Measurements from ENCODE around the gene NSMCE1. TPM values are rescaled to one million over a fixed set of nuclear protein-coding genes. Genes with fewer than 3 reads are reported as not detected.
A peak's percentile ranks its signal among the peaks of the same experiment; 100 is the strongest.

NSMCE1 gene
- total and polyA plus RNA-seq, 7 donors: 32.5 to 65.2 (median 51.0) TPM

GRCh38 chr16:27223226-27223610 lies 45.4 kb downstream of the NSMCE1 start:
- H3K9me3 ChIP-seq: no peaks in the 10 kb centered on the region
- H3K36me3 ChIP-seq: peaks cover 0 to 24% (median 2%) of the 10 kb centered on the region in 4 donors
- no peak for DNase-seq
- H3K27ac ChIP-seq: peak overlapping the region; percentile 67 to 77 (median 71)
- no peak overlapping the region for H3K4me3 ChIP-seq
- intact Hi-C loops (cut with DNase I): no loop called here
- peaks cover 0 to 20% (median 18%) of the 10 kb centered on the region in 4 donors for H3K4me1 ChIP-seq
- no peak for TF ChIP-seq EP300 (IDR thresholded peaks at IDR 0.05)
- TF ChIP-seq POLR2A (IDR thresholded peaks at IDR 0.05): no peak
- no peak for TF ChIP-seq POLR2AphosphoS5 (IDR thresholded peaks at IDR 0.05)
- TF ChIP-seq CTCF (IDR thresholded peaks at IDR 0.05): no peak
- 80 to 87% methylated on average over 8 of the region's 8 CpGs for WGBS, 2 donors
- H3K27me3 ChIP-seq: no peaks in the 10 kb centered on the region

- Histone ChIP-seq H3K27me3 (no peaks in the 10 kb centered on the region), H3K27ac (peak overlapping the region; percentile 67 to 77 (median 71)), H3K4me1 (peaks cover 0 to 20% (median 18%) of the 10 kb centered on the region in 4 donors), H3K4me3 (no peak overlapping the region), H3K9me3 (no peaks in the 10 kb centered on the region), H3K36me3 (peaks cover 0 to 27% (median 2%) of the 10 kb centered on the region in 4 donors)
- TF ChIP-seq POLR2AphosphoS5 (IDR thresholded peaks at IDR 0.05): peak in 2 of 4 donors; percentile 64 to 69
- no peak for TF ChIP-seq CTCF (IDR thresholded peaks at IDR 0.05)
- 66 to 68% methylated on average over 30 of the region's 30 CpGs for WGBS, 2 donors
- intact Hi-C loops (cut with DNase I): no loop called here
- peak; percentile 86 for DNase-seq
Observed at GRCh38 chr16:27222249-27223225, 46.0 kb downstream of the NSMCE1 start.

- H3K27ac ChIP-seq: peak overlapping the region; percentile 67 to 77 (median 71)
- 89 to 90% methylated on average over 8 of the region's 8 CpGs for WGBS, 2 donors
- no peaks in the 10 kb centered on the region for H3K27me3 ChIP-seq
- intact Hi-C loops (cut with DNase I): no loop called here
- no peaks in the 10 kb centered on the region for H3K9me3 ChIP-seq
- no peak overlapping the region for H3K4me3 ChIP-seq
- DNase-seq: no peak
- H3K36me3 ChIP-seq: peaks cover 0 to 29% (median 1%) of the 10 kb centered on the region in 4 donors
- peaks cover 0 to 20% (median 18%) of the 10 kb centered on the region in 4 donors for H3K4me1 ChIP-seq
- TF ChIP-seq POLR2AphosphoS5 (IDR thresholded peaks at IDR 0.05): no peak
- no peak for TF ChIP-seq POLR2A (IDR thresholded peaks at IDR 0.05)
- TF ChIP-seq CTCF (IDR thresholded peaks at IDR 0.05): no peak
- no peak for TF ChIP-seq EP300 (IDR thresholded peaks at IDR 0.05)
Observed at GRCh38 chr16:27221576-27222248, 46.9 kb downstream of the NSMCE1 start.

- no peak overlapping the region for H3K27ac ChIP-seq
- TF ChIP-seq CTCF (IDR thresholded peaks at IDR 0.05): no peak
- no peak for TF ChIP-seq POLR2A (IDR thresholded peaks at IDR 0.05)
- no peak for TF ChIP-seq EP300 (IDR thresholded peaks at IDR 0.05)
- TF ChIP-seq POLR2AphosphoS5 (IDR thresholded peaks at IDR 0.05): no peak
- no peaks in the 10 kb centered on the region for H3K27me3 ChIP-seq
- H3K4me3 ChIP-seq: no peak overlapping the region
- intact Hi-C loops (cut with DNase I): no loop called here
- WGBS, 2 donors: 94 to 97% methylated on average over 16 of the region's 16 CpGs
- peaks cover 0 to 20% (median 18%) of the 10 kb centered on the region in 4 donors for H3K4me1 ChIP-seq
- no peaks in the 10 kb centered on the region for H3K9me3 ChIP-seq
- DNase-seq: no peak
- peaks cover 0 to 32% (median 0%) of the 10 kb centered on the region in 4 donors for H3K36me3 ChIP-seq
Observed at GRCh38 chr16:27220991-27221390, 47.6 kb downstream of the NSMCE1 start.
